HG02943 (cell line): ENCODE data around the gene COMMD3.

Experiments
- ATAC-seq: cut with Tn5 transposase; IDR thresholded peaks from one replicate; pipeline ENCODE4 v1.9.1; 2021; ENCODE audit warnings: mild to moderate bottlenecking, low read depth, moderate library complexity; ENCODE audit not compliant: unreplicated experiment

COMMD3 gene

DNA sequence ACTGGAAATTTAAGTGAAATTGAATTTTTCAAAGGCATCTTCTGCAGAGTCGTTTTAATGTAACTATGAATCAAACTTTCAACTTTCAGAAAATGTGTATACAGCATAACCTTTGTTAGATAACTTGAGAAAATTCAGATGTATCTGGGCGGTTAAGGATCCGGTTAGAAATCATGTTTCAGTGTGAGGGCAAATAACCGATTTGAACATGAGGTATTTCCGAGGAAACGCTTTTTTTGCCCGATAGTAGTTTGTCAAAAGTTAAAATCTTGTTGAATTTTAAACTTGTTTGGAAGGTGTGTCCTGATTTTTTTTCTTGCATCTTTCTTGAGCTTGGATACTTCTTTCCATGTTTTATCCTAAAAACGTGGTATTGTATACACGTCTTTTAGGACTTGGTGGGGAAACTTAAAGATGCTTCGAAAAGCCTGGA is 3.4 kb downstream of the COMMD3 start:
- ATAC-seq: no peak

GRCh38 chr10:22319980-22320558 is 3.9 kb downstream of the COMMD3 start:
- ATAC-seq: no peak

- ATAC-seq: no peak
These were observed 4.5 kb downstream of the COMMD3 start, which contains the start of gene BMI1 for GRCh38 chr10:22320591-22321155. BMI1 (plus strand) TSS chr10:22321099; CDS start chr10:22326450, 5,351 bp downstream.

DNA sequence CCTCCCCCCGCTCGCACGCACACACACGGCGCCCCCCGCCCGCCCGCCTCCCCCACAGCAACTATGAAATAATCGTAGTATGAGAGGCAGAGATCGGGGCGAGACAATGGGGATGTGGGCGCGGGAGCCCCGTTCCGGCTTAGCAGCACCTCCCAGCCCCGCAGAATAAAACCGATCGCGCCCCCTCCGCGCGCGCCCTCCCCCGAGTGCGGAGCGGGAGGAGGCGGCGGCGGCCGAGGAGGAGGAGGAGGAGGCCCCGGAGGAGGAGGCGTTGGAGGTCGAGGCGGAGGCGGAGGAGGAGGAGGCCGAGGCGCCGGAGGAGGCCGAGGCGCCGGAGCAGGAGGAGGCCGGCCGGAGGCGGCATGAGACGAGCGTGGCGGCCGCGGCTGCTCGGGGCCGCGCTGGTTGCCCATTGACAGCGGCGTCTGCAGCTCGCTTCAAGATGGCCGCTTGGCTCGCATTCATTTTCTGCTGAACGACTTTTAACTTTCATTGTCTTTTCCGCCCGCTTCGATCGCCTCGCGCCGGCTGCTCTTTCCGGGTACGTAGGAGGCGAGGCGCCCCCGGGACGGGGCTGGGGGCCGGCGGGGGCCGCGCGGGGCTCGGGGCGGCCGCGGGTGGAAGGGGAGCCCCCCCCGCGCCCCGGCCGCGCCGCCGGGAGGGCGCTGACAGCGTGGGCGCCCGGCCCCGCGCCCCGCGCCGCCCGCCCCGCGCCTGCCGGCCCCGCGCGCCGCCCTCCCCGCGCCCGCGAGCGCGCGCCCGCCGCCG is 5.2 kb downstream of the COMMD3 start:
- no peak for ATAC-seq

DNA sequence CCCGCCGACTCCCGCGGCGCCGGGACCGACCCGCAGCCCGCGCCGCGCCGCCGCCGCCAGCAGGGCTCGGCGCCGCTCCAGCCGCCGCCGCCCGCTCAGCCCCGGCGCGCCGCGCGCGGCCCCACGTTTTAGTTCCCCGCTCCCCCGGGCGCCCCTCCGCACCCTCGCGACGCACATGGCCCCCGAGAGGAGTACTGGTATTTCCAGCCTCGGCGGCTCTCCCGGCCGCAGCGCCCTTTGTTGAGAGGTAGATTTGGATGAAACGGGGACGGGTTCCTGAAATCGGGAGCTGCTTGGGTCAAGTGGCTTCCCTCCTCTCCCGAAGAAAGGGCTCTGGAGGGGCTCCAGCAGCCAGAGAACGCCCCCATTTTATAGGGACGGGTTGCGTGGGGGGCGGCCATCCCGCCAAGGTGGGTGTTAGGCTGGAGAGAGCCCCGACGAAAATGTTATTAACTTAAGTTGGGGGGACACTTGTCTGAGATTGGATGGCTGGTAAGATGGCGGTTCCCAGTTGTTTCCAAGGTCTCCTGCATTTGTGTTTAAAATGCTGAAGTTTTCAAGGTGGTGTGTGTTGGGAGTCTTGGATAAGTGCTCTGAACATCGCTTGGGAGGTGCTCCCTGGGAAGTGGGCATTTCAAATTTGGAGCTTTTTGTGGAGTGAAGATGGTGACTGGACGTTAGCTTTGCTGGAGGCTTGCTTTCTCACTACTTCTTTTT is 5.9 kb downstream of the COMMD3 start:
- no peak for ATAC-seq

DNA sequence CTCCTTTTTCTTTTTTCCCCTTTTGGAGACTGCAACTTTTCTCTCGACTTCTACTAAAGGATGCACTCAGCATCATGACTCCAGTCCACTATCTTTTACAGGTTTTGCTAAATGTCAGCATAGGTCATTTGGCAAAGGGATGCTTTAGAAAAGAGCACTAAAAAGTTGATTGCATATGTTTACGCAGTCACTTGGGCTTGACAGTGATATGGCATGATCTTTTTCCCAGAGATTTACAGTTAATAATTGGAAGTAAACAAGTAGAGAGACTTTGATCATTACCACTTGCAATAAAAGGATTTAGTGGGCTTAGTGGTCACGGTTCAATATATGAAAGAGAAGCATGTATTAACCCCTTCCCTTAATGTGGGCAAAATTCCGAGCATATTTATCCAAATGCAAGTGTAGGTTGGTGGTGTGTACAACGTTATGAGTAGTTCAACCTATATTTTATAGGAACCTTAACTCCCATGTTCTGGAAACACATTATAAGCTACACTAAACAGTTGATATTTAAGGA is 6.5 kb downstream of the COMMD3 start:
- no peak for ATAC-seq

- no peak for ATAC-seq
These were observed 7.5 kb downstream of the COMMD3 start for GRCh38 chr10:22323538-22324305.

DNA sequence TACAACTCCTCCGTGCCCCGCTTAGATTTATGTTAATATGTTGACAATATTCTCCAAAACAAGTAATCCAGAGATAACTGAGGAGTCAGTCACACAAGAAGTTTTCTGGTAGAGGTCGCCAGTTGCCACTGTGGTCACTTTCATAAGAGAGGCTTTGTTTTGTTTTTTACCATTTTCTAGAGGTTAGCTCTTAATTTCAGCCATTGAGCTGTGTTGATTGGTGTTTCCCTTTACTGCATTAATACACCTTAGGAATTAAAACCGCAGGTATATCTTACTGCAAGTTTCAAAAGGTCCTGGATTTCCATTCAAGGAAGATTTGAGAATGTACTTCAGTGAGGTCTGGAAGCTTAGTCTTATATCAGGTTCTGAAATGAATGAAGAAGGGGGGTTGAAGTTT is 8.2 kb downstream of the COMMD3 start:
- no peak for ATAC-seq

DNA sequence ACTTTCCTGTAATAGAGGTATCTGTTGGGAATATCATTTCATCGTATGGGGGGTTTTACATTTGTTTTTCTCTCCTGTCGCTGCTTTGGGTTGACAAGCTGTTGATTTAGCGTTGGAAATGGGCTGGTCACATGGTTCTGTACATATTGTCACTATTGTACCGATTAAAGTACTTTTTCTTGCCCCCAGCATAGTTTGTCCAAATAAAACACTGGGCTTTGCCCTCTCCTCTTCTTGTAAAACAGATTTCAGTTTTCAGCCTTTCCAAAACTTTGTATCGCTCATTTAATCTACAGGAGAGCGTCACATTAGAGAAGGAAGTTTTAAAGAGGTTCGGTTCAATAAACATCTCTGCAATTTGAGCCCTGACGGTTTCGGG is 8.7 kb downstream of the COMMD3 start:
- ATAC-seq: no peak

- no peak for ATAC-seq
These were observed 9.3 kb downstream of the COMMD3 start for GRCh38 chr10:22325272-22326144.

GRCh38 chr10:22326145-22326702 is 10.0 kb downstream of the COMMD3 start:
- ATAC-seq: no peak

GRCh38 chr10:22329150-22329549 is 13.0 kb downstream of the COMMD3 start:
- ATAC-seq: no peak

GRCh38 chr10:22332116-22332692 is 16.0 kb downstream of the COMMD3 start:
- ATAC-seq: no peak

DNA sequence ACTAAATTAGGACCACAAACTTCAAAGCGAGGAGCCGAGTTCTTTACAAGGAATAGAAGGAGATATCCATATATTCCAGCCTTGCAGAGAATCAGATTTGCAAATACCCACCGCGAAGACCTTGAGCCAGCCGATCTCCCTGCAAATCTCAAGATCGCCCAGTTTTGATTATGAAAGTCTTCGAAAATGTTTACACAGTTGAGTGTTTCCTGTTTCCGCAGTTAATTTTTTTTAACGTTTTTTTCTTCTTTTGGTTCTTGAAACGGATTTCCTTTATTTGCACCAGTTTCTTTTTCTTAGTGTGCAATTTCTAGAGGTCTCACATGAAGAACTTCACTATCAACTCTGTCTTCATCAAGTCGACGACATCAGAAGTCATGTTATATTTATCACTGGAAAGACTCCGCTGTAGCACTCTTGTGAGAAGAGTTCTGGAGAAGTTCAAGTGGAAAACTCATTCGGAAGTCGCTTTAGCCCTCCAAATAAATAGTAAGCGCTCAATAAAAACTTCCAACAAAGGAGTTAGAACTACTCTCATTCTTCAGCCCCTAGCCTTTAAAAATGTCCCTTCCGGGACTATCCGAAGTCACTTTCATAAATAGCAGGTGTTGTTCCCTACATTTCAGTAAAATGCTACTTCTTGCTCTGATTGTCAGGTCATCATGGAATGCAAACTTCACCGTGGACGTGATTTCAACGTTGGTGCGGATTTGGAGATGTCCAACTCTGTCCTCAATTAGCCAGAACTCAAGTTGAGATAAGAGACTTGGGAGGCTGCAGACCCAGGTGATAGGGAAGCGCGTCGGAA is 17.2 kb downstream of the COMMD3 start:
- no peak for ATAC-seq

- no peak for ATAC-seq
These were observed 17.7 kb downstream of the COMMD3 start for GRCh38 chr10:22333975-22334282.

DNA sequence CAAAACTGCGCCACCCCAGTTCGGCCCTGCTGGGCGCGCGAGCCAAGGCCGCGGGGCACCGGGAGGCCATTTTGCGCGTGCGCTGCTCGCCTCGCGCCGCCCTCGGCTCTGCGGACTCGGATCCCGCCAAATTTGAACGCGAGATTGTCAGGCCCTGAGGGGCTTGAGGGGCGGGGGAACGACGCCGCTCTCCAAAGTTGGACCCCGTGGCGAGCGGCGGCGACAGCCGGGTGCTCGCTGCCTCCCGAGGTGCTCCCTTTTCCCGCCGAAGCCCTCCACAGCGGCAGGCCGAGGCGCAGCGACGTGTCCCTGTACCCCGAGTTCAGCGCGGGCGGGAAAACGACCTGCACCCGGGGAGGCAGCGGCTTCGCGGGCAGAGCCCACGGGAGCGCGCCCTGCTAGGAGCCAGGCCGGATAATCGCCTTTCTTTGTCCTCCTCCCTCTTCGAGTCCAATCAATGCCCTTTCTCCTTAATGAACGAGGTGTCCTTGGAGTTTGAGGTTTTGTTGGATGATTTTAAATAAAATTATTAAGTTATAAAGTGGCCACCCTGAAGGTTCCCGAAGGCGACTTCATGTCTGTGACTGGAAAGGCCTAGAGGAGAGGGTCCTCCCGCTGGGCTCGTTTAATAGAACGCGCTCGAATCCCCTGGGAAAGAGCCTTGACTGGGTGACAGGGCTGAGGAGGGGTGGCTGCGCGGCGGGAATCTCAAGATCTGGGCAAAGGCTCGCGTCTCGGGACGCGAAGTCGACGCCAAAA is 18.4 kb downstream of the COMMD3 start:
- ATAC-seq: no peak

DNA sequence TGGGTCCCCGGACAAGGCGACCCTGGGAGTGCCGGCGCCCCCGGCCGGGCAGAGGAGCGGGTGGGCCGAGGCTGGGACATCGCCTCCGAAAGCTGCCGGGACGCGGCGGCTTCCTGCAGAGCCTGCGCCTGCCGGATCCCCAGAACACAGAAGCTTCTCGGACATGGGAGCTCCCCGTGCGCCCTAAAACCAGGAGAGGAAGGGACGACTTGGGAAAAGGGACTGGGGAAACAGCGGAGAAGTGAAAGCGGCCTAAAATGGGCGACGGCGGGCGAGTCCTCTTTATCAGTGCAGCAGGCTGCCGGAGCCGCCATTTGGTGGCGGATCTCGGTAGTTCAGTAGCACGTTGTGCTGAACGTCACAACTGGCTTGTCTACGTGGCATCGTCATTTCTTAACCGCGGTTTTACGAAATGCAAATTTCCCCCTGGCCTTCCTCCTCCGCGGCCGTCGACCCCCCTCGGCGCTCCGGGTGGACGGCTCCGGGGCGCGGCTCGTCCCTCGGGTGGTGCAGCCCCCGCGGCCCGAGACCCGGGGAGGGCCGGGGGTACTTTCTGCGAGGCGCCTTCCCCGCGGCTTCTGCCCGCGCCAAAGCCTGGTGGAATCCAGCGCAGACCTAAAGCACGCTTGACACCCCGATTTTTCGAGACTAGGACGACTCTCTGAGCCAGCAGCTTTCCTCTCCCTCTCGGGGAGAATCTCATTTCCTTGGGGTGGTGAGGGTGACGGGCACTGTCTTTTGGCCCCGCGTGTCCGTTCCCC is 19.2 kb downstream of the COMMD3 start:
- peak; percentile 50 for ATAC-seq
